D721Med (cell line): Measurements from ENCODE around the gene CCDC51.

ENCODE experiments used
- DNase-seq: peaks from one replicate; pipeline ENCODE4 v3.0.0; 2011; ENCODE audit warnings: low spot score; ENCODE audit not compliant: insufficient read length
- FAIRE-seq: peaks from 2 replicates; lab custom pipeline; 2011; peaks lifted over from hg19 to GRCh38; lab: Jason Lieb, UNC
- CTCF ChIP-seq: IDR thresholded peaks from 2 replicates; pipeline ENCODE4 v1.5.1; 2012; ENCODE audit warnings: mild to moderate bottlenecking, control low read depth; ENCODE audit not compliant: insufficient read depth; ENCODE audit errors: missing control alignments

The CCDC51 gene

GRCh38 chr3:48469046-48469915 is 29.4 kb upstream of the CCDC51 start:
- DNase-seq (no peak), FAIRE-seq (no peak)
- TF ChIP-seq CTCF: no peak

GRCh38 chr3:48468329-48468731 is 28.4 kb upstream of the CCDC51 start:
- FAIRE-seq (no peak), DNase-seq (no peak)
- no peak for TF ChIP-seq CTCF

- DNase-seq: no peak
- no peak for FAIRE-seq
- no peak for TF ChIP-seq CTCF
Measured at GRCh38 chr3:48467473-48468267, 27.8 kb upstream of the CCDC51 start.

GRCh38 chr3:48467110-48467454 is 27.2 kb upstream of the CCDC51 start:
- FAIRE-seq: no peak
- DNase-seq: no peak
- no peak for TF ChIP-seq CTCF

GRCh38 chr3:48466386-48467109 is 26.6 kb upstream of the CCDC51 start:
- FAIRE-seq (no peak), DNase-seq (no peak)
- TF ChIP-seq CTCF: no peak

- peak; percentile 47 for TF ChIP-seq CTCF
- no peak for FAIRE-seq
- peak; percentile 66 for DNase-seq
Measured at GRCh38 chr3:48465531-48466378, 25.8 kb upstream of the CCDC51 start.
